Effector memory CD8-positive, alpha-beta T cell (primary cell): ENCODE data around the gene DISP1.

ENCODE experiments used
- ATAC-seq: fragments of 150-1000 bp; cut with Tn5 transposase; replicated peaks from 2 replicates; pipeline ENCODE4 v1.10.0; 2021; ENCODE audit warnings: mild to moderate bottlenecking, moderate library complexity
- DNase-seq, 3 experiments: peaks; one replicate each; pipeline ENCODE4 v3.0.0; 2021
- H3K27ac Mint-ChIP-seq, 2 donors: one replicate each; pipeline ENCODE4 v1.8.0; 2022; ENCODE audit warnings: mild to moderate bottlenecking in 2 of 2, mixed read lengths in 2 of 2, moderate library complexity in 2 of 2
- H3K27me3 Mint-ChIP-seq, 2 donors: one replicate each; pipeline ENCODE4 v1.8.0; 2022; ENCODE audit warnings: mixed read lengths in 2 of 2
- H3K36me3 Mint-ChIP-seq: one replicate; pipeline ENCODE4 v1.8.0; 2022; ENCODE audit warnings: mild to moderate bottlenecking, moderate library complexity, mixed read lengths; ENCODE audit not compliant: insufficient read depth
- H3K4me1 Mint-ChIP-seq, 2 donors: one replicate each; pipeline ENCODE4 v1.8.0; 2022; ENCODE audit warnings: low read depth in 2 of 2, mixed read lengths in 2 of 2
- H3K4me3 Mint-ChIP-seq, 2 donors: one replicate each; pipeline ENCODE4 v1.8.0; 2022; ENCODE audit warnings: mild to moderate bottlenecking in 2 of 2, mixed read lengths in 2 of 2, moderate library complexity in 2 of 2
- H3K9me3 Mint-ChIP-seq, 2 donors: one replicate each; pipeline ENCODE4 v1.8.0; 2022; ENCODE audit warnings: mixed read lengths in 2 of 2
- total RNA-seq, 9 experiments: gene quantifications; one replicate each; lab custom pipeline; 2026; lab: John Stamatoyannopoulos, UW

Gene DISP1
- total RNA-seq, result 4.7 to 20.3 (median 11.3) reads per million in 9 experiments

GRCh38 chr1:222814536-222815439 is at the start of gene DISP1:
TSS of gene DISP1 (plus strand) at chr1:222815039. CDS start at chr1:222942824, 127,785 bp downstream.
- H3K4me3 Mint-ChIP-seq, result peak within 1 kb of the TSS; percentile 95
- DNase-seq (peak; percentile 49 to 60 (median 49)), ATAC-seq (peak; percentile 95)
- H3K36me3 Mint-ChIP-seq, result peaks cover 2% of the 10 kb centered on the region
- peak within 1 kb of the TSS; percentile 88 to 94 for H3K27ac Mint-ChIP-seq
- no peaks in the 10 kb centered on the region for H3K27me3 Mint-ChIP-seq
- H3K4me1 Mint-ChIP-seq, result peaks cover 18 to 19% of the 10 kb centered on the region in 2 donors
- H3K9me3 Mint-ChIP-seq, result peaks cover 0 to 6% of the 10 kb centered on the region in 2 donors

GRCh38 chr1:222767152-222767571 is 47.7 kb upstream of the DISP1 start:
- no peak for ATAC-seq
- DNase-seq, result no peak
- Mint-ChIP-seq H3K27me3 (peaks cover 33% of the 10 kb centered on the region in 2 donors), H3K9me3 (peaks cover 3 to 7% of the 10 kb centered on the region in 2 donors), H3K4me3 (no peak overlapping the region), H3K4me1 (peaks cover 0 to 2% of the 10 kb centered on the region in 2 donors), H3K36me3 (no peaks in the 10 kb centered on the region), H3K27ac (no peak overlapping the region)

GRCh38 chr1:222768592-222768991 is 46.2 kb upstream of the DISP1 start:
- Mint-ChIP-seq H3K27me3 (peaks cover 23 to 31% of the 10 kb centered on the region in 2 donors), H3K27ac (no peak overlapping the region), H3K4me3 (no peak overlapping the region), H3K4me1 (peaks cover 9 to 12% of the 10 kb centered on the region in 2 donors), H3K36me3 (no peaks in the 10 kb centered on the region), H3K9me3 (peaks cover 3 to 7% of the 10 kb centered on the region in 2 donors)
- no peak for DNase-seq
- no peak for ATAC-seq

DNA sequence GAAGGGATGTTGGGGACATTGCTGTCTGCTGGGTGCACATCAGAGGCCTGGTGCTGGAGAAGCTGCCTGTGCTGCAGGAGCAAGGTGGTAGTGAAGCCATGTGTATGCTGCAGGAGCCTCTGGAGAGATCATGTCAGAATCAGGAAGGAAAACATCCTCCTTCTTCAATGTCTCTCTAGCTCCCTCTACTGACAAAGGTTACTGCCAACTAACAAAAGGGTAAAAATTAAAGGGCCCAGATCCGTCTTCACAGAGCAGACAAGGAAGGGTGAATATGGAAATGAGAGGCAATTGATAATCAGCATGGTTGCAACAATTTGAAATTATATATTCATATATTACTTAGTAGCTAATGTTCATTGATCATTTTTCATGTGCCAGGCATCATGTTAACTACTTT is 45.7 kb upstream of the DISP1 start:
- H3K27me3 Mint-ChIP-seq, result peaks cover 17 to 25% of the 10 kb centered on the region in 2 donors
- no peaks in the 10 kb centered on the region for H3K36me3 Mint-ChIP-seq
- no peak overlapping the region for H3K27ac Mint-ChIP-seq
- H3K9me3 Mint-ChIP-seq, result peaks cover 3 to 7% of the 10 kb centered on the region in 2 donors
- peaks cover 9 to 12% of the 10 kb centered on the region in 2 donors for H3K4me1 Mint-ChIP-seq
- ATAC-seq (no peak), DNase-seq (no peak)
- H3K4me3 Mint-ChIP-seq, result no peak overlapping the region

- Mint-ChIP-seq H3K36me3 (no peaks in the 10 kb centered on the region), H3K4me3 (no peak overlapping the region), H3K27me3 (peaks cover 9 to 16% of the 10 kb centered on the region in 2 donors), H3K27ac (no peak overlapping the region), H3K9me3 (peaks cover 3 to 7% of the 10 kb centered on the region in 2 donors), H3K4me1 (peaks cover 9 to 12% of the 10 kb centered on the region in 2 donors)
- no peak for ATAC-seq
- no peak for DNase-seq
Observed at GRCh38 chr1:222769971-222770620, 44.7 kb upstream of the DISP1 start.

GRCh38 chr1:222772996-222773379 is 41.9 kb upstream of the DISP1 start:
- peaks cover 3 to 7% of the 10 kb centered on the region in 2 donors for H3K9me3 Mint-ChIP-seq
- H3K36me3 Mint-ChIP-seq, result no peaks in the 10 kb centered on the region
- no peak for DNase-seq
- H3K27ac Mint-ChIP-seq, result peak overlapping the region; percentile 76 to 82
- H3K4me3 Mint-ChIP-seq, result no peak overlapping the region
- peak; percentile 50 for ATAC-seq
- H3K4me1 Mint-ChIP-seq, result peaks cover 9 to 12% of the 10 kb centered on the region in 2 donors
- peaks cover 9 to 14% of the 10 kb centered on the region in 2 donors for H3K27me3 Mint-ChIP-seq

DNA sequence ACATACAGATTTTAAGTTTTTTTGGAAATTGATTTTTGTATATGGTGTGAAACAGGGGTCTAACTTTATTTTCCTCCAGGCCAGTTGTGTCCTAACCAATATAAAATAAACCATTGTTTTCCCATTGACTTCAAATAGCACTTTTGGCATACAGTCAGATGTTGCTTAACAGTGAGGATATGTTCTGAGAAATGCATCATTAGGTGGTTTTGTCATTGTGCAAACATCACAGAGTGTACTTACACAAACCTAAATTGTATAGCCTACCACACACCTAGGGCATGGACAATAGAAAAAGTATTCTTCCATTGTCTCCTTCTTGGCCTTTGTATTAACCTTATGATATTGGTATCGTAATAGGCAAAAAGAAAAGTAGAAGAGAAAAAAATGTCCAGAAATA is 37.4 kb upstream of the DISP1 start:
- Mint-ChIP-seq H3K9me3 (no peaks in the 10 kb centered on the region), H3K4me3 (no peak overlapping the region), H3K27me3 (peaks cover 26 to 27% of the 10 kb centered on the region in 2 donors), H3K27ac (no peak overlapping the region), H3K36me3 (no peaks in the 10 kb centered on the region), H3K4me1 (peaks cover 8 to 9% of the 10 kb centered on the region in 2 donors)
- DNase-seq (no peak), ATAC-seq (no peak)

GRCh38 chr1:222777977-222778376 is 36.9 kb upstream of the DISP1 start:
- Mint-ChIP-seq H3K4me3 (no peak overlapping the region), H3K36me3 (no peaks in the 10 kb centered on the region), H3K27me3 (peaks cover 27 to 29% of the 10 kb centered on the region in 2 donors), H3K27ac (no peak overlapping the region), H3K4me1 (peaks cover 3 to 6% of the 10 kb centered on the region in 2 donors), H3K9me3 (no peaks in the 10 kb centered on the region)
- DNase-seq, result no peak
- no peak for ATAC-seq

DNA sequence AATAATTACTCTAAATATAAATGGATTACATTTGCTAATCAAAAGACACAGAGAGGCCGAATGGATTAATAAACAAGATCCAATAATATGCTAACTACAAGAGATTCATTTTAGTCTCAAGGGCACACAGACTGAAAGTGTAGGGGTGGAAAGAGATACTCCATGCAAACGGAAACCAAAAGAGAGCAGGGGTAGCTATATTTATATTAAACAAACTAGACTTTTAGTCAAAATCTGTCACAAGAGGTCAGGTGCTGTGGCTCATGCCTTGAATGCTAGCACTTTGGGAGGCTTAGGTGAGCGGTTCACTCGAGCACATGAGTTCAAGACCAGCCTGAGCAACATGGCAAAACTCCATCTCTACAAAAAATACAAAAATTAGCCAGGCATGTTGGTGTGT is 33.6 kb upstream of the DISP1 start:
- no peak overlapping the region for H3K4me3 Mint-ChIP-seq
- H3K9me3 Mint-ChIP-seq, result no peaks in the 10 kb centered on the region
- no peak for DNase-seq
- ATAC-seq, result no peak
- no peak overlapping the region for H3K27ac Mint-ChIP-seq
- no peaks in the 10 kb centered on the region for H3K4me1 Mint-ChIP-seq
- no peaks in the 10 kb centered on the region for H3K36me3 Mint-ChIP-seq
- H3K27me3 Mint-ChIP-seq, result peaks cover 23 to 54% of the 10 kb centered on the region in 2 donors

GRCh38 chr1:222783051-222783450 is 31.8 kb upstream of the DISP1 start:
- no peaks in the 10 kb centered on the region for H3K36me3 Mint-ChIP-seq
- no peak for ATAC-seq
- no peaks in the 10 kb centered on the region for H3K4me1 Mint-ChIP-seq

GRCh38 chr1:222784371-222784770 is 30.5 kb upstream of the DISP1 start:
- Mint-ChIP-seq H3K36me3 (no peaks in the 10 kb centered on the region), H3K9me3 (no peaks in the 10 kb centered on the region), H3K27me3 (peaks cover 31 to 64% of the 10 kb centered on the region in 2 donors), H3K4me1 (no peaks in the 10 kb centered on the region), H3K27ac (no peak overlapping the region), H3K4me3 (no peak overlapping the region)
- no peak for DNase-seq
- no peak for ATAC-seq

More at GRCh38 chr1:222783051-222783450, 31.8 kb upstream of the DISP1 start:
- no peak for DNase-seq
- Mint-ChIP-seq H3K4me3 (no peak overlapping the region), H3K27ac (no peak overlapping the region), H3K27me3 (peaks cover 31 to 64% of the 10 kb centered on the region in 2 donors), H3K9me3 (no peaks in the 10 kb centered on the region)

GRCh38 chr1:222784916-222785315 is 29.9 kb upstream of the DISP1 start:
- DNase-seq, result no peak
- Mint-ChIP-seq H3K9me3 (no peaks in the 10 kb centered on the region), H3K36me3 (no peaks in the 10 kb centered on the region), H3K4me1 (no peaks in the 10 kb centered on the region), H3K27me3 (peaks cover 31 to 62% of the 10 kb centered on the region in 2 donors), H3K27ac (no peak overlapping the region), H3K4me3 (no peak overlapping the region)
- no peak for ATAC-seq

- DNase-seq, result no peak
- H3K4me3 Mint-ChIP-seq, result no peak overlapping the region
- H3K27ac Mint-ChIP-seq, result no peak overlapping the region
- no peaks in the 10 kb centered on the region for H3K4me1 Mint-ChIP-seq
- peaks cover 31 to 56% of the 10 kb centered on the region in 2 donors for H3K27me3 Mint-ChIP-seq
- H3K9me3 Mint-ChIP-seq, result no peaks in the 10 kb centered on the region
- ATAC-seq, result no peak
- no peaks in the 10 kb centered on the region for H3K36me3 Mint-ChIP-seq
Observed at GRCh38 chr1:222785529-222785928, 29.3 kb upstream of the DISP1 start.
